ENCODE results near the gene PRSS12.

- TF ChIP-seq EP300 (IDR thresholded peaks at IDR 0.05), result no peak
- TF ChIP-seq POLR2A (IDR thresholded peaks at IDR 0.05; ENCODE audit: low read depth), result no peak
Observed at GRCh38 chr4:118235566-118236120, 117.2 kb downstream of the PRSS12 start.

Measured in esophagus muscularis mucosa (tissue), 2 donors.